Type B pancreatic cell (in vitro differentiated cells): ENCODE measurements around the gene RADIL. TPM values are rescaled to one million over a fixed set of nuclear protein-coding genes. Genes with fewer than 3 reads are reported as not detected.

ENCODE experiments used
- DNase-seq: peaks from one replicate; pipeline ENCODE4 v3.0.0; 2021; ENCODE audit warnings: mixed read lengths; ENCODE audit not compliant: unreplicated experiment; ENCODE audit errors: extremely low spot score
- H3K27ac Mint-ChIP-seq: 2 replicates; pipeline ENCODE4 v1.8.0; 2021; ENCODE audit warnings: mild to moderate bottlenecking, mixed read lengths
- H3K27me3 Mint-ChIP-seq: 2 replicates; pipeline ENCODE4 v1.8.0; 2021; ENCODE audit warnings: mixed read lengths
- H3K36me3 Mint-ChIP-seq: 2 replicates; pipeline ENCODE4 v1.8.0; 2021; ENCODE audit warnings: mixed read lengths
- H3K4me1 Mint-ChIP-seq: one replicate; pipeline ENCODE4 v1.8.0; 2021; ENCODE audit warnings: mixed read lengths; ENCODE audit not compliant: unreplicated experiment
- H3K4me3 Mint-ChIP-seq: 2 replicates; pipeline ENCODE4 v1.8.0; 2021; ENCODE audit warnings: mild to moderate bottlenecking, mixed read lengths
- H3K9me3 Mint-ChIP-seq: 2 replicates; pipeline ENCODE4 v1.8.0; 2021; ENCODE audit warnings: mixed read lengths
- total RNA-seq: library from RNA; stranded (reverse); gene quantifications from 2 replicates; pipeline ENCODE4 v1.2.1, GENCODE V29; 2021; ENCODE audit warnings: low replicate concordance
- TF ChIP-seq, protein P1 (sequence below): fragments of 200-600 bp; sonication (generic); conservative IDR thresholded peaks from 2 replicates; pipeline ENCODE4 v1.5.0; 2021; ENCODE audit warnings: antibody characterized with exemption, mild to moderate bottlenecking

Gene RADIL
- total RNA-seq, 1 donor from 2014 or later = 11.8 TPM

GRCh38 chr7:4862156-4862555 is 21.4 kb downstream of the RADIL start:
- TF ChIP-seq, protein P1, sequence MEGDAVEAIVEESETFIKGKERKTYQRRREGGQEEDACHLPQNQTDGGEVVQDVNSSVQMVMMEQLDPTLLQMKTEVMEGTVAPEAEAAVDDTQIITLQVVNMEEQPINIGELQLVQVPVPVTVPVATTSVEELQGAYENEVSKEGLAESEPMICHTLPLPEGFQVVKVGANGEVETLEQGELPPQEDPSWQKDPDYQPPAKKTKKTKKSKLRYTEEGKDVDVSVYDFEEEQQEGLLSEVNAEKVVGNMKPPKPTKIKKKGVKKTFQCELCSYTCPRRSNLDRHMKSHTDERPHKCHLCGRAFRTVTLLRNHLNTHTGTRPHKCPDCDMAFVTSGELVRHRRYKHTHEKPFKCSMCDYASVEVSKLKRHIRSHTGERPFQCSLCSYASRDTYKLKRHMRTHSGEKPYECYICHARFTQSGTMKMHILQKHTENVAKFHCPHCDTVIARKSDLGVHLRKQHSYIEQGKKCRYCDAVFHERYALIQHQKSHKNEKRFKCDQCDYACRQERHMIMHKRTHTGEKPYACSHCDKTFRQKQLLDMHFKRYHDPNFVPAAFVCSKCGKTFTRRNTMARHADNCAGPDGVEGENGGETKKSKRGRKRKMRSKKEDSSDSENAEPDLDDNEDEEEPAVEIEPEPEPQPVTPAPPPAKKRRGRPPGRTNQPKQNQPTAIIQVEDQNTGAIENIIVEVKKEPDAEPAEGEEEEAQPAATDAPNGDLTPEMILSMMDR = no peak
- peaks cover 7% of the 10 kb centered on the region for H3K36me3 Mint-ChIP-seq
- H3K27ac Mint-ChIP-seq = no peak overlapping the region
- peaks cover 7% of the 10 kb centered on the region for H3K9me3 Mint-ChIP-seq
- H3K4me1 Mint-ChIP-seq = peaks cover 6% of the 10 kb centered on the region
- H3K4me3 Mint-ChIP-seq = no peak overlapping the region
- H3K27me3 Mint-ChIP-seq = no peaks in the 10 kb centered on the region
- no peak for DNase-seq

DNA sequence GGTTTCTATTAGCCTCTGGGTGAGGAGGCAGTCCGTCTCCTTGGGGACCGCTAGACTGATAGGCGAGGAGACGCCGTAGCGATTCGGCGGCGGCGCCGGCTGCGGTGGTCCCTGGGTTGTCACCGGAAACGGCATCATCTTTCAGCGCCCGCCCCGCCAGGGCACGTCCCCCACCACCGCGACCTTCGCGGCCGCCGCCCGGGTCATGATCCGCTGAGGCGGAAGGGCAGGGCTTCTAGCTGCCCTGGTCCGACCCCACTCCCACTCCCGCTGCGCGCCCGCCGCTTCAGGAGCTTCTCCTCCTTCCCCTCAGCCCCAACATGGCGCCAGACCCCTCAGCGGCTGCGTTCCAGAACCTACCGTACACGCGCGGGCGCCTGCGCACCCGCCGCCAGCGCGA is 21.8 kb downstream of the RADIL start, which contains the start of gene PAPOLB:
Gene PAPOLB (minus strand): TSS at position 358 of the 400 bp plus-strand sequence. CDS start 220 bp downstream, at position 138.
- Mint-ChIP-seq H3K36me3 (peaks cover 7% of the 10 kb centered on the region), H3K4me3 (no peak within 1 kb of the TSS)
- no peak for DNase-seq

GRCh38 chr7:4861227-4861626 is 22.3 kb downstream of the RADIL start:
- no peak for DNase-seq
- no peak overlapping the region for H3K27ac Mint-ChIP-seq
- H3K9me3 Mint-ChIP-seq = peaks cover 7% of the 10 kb centered on the region
- H3K27me3 Mint-ChIP-seq = no peaks in the 10 kb centered on the region
- TF ChIP-seq, protein P1 = no peak
- H3K36me3 Mint-ChIP-seq = peaks cover 7% of the 10 kb centered on the region
- peaks cover 1% of the 10 kb centered on the region for H3K4me1 Mint-ChIP-seq
- H3K4me3 Mint-ChIP-seq = no peak overlapping the region

More for the DNA sequence above, 21.8 kb downstream of the RADIL start, which contains the start of gene PAPOLB:
- H3K27ac Mint-ChIP-seq = no peak within 1 kb of the TSS
- H3K4me1 Mint-ChIP-seq = peaks cover 6% of the 10 kb centered on the region
- peaks cover 7% of the 10 kb centered on the region for H3K9me3 Mint-ChIP-seq
- H3K27me3 Mint-ChIP-seq = no peaks in the 10 kb centered on the region
- TF ChIP-seq, protein P1 = no peak

DNA sequence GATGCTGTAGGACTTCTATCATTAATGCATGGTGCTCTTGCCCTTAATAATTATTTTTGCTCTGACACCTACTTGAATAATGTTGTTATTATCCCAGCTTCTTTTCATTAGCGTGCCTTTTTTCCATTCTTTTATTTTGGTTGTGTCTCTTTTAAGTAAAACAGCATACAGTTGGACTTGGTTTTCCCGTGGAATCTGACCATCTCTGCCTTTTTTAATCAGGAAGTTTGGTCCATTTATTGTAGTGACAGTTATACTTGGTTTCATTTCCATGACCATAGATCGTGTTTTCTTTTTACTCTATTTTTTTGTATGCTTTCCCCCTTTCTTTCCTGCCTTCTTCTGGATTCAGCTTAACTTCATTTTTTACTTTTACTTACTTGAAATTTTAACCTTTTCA is 26.3 kb downstream of the RADIL start:
- no peaks in the 10 kb centered on the region for H3K9me3 Mint-ChIP-seq
- DNase-seq = no peak

DNA sequence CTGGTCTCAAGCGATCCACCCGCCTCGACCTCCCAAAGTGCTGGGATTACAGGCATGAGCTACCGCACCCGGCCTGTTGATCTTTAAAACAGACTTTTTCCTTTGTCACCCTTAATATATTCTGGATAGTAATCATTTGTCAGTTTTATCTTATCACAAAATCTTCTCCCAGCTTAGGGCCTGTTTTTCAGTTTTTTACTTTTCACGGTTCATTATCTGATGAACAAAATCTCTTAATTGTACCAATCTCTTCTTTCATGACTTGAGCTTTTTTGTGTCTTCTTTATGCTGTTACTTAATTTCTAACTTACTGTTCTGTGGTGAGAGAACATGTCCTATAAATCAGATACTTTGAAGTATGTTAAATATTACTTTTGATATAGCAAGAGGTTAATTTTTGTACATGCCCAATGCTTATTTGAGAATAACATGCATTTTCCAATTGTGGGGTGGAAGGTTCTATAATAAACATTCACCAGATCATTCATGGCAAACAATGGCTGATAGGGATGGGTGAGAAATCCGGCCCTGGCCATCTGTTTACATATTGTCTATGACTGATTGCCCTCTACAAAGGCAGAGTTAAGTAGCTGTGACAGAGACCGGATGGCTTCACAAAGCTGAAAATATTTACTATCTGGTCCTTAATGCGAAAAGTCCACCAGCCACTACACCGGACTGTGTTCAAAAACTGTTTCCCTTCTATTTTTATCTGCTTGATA is 27.0 kb downstream of the RADIL start:
- no peak for DNase-seq
- H3K27ac Mint-ChIP-seq = no peak overlapping the region
- no peak overlapping the region for H3K4me3 Mint-ChIP-seq
- H3K27me3 Mint-ChIP-seq = no peaks in the 10 kb centered on the region
- H3K9me3 Mint-ChIP-seq = peaks cover under 1% of the 10 kb centered on the region
- TF ChIP-seq, protein P1 = no peak
- H3K4me1 Mint-ChIP-seq = no peaks in the 10 kb centered on the region
- peaks cover 5% of the 10 kb centered on the region for H3K36me3 Mint-ChIP-seq

More for the DNA sequence above, 26.3 kb downstream of the RADIL start:
- Mint-ChIP-seq H3K27ac (no peak overlapping the region), H3K4me3 (no peak overlapping the region), H3K4me1 (no peaks in the 10 kb centered on the region), H3K36me3 (peaks cover 4% of the 10 kb centered on the region), H3K27me3 (no peaks in the 10 kb centered on the region)
- TF ChIP-seq, protein P1 = no peak
